NCI-H1092 (cell line): ENCODE measurements around the gene FEM1A.
"Not testable (repeated sequence)": the region's sequence is repeated elsewhere in the genome, so short reads cannot be mapped to it uniquely, and the experiment has no call there.

Source experiments
- DNase-seq: peaks from one replicate; lab custom pipeline; 2025; lab: John Stamatoyannopoulos, UW

FEM1A gene

GRCh38 chr19:4775627-4776152, 15.8 kb upstream of the FEM1A start:
- no peak for DNase-seq

GRCh38 chr19:4776436-4777211, 14.9 kb upstream of the FEM1A start:
- DNase-seq = no peak

- not testable (repeated sequence) for DNase-seq
Measured at GRCh38 chr19:4778124-4778523, 13.4 kb upstream of the FEM1A start.

- no peak for DNase-seq
Measured at GRCh38 chr19:4780860-4781259, 10.7 kb upstream of the FEM1A start.

GRCh38 chr19:4781801-4782200, 9.7 kb upstream of the FEM1A start:
- no peak for DNase-seq

- DNase-seq = not testable (repeated sequence)
Measured at GRCh38 chr19:4786412-4787016, 5.0 kb upstream of the FEM1A start.

- DNase-seq = not testable (repeated sequence)
Measured at GRCh38 chr19:4792019-4792865, 708 bp downstream of the FEM1A start.

GRCh38 chr19:4792866-4793195, 1.3 kb downstream of the FEM1A start:
- not testable (repeated sequence) for DNase-seq

- not testable (repeated sequence) for DNase-seq
Measured at GRCh38 chr19:4793278-4793677, 1.7 kb downstream of the FEM1A start.

GRCh38 chr19:4794971-4795370, 3.4 kb downstream of the FEM1A start:
- DNase-seq = no peak

- no peak for DNase-seq
Measured at GRCh38 chr19:4795400-4795799, 3.9 kb downstream of the FEM1A start.

GRCh38 chr19:4800591-4801081, 9.1 kb downstream of the FEM1A start:
- no peak for DNase-seq

- no peak for DNase-seq
Measured at GRCh38 chr19:4801085-4801619, 9.6 kb downstream of the FEM1A start.

- no peak for DNase-seq
Measured at GRCh38 chr19:4802711-4803110, 11.2 kb downstream of the FEM1A start.

- peak; percentile 63 for DNase-seq
Measured at GRCh38 chr19:4803736-4804695, 12.5 kb downstream of the FEM1A start.

- DNase-seq = not testable (repeated sequence)
Measured at GRCh38 chr19:4805140-4805539, 13.6 kb downstream of the FEM1A start.

- no peak for DNase-seq
Measured at GRCh38 chr19:4806384-4806783, 14.8 kb downstream of the FEM1A start.

- DNase-seq = no peak
Measured at GRCh38 chr19:4807188-4807587, 15.7 kb downstream of the FEM1A start.

GRCh38 chr19:4811328-4812131, 20.0 kb downstream of the FEM1A start:
- DNase-seq = peak; percentile 24
